SU-DHL-6 (cell line): Measurements from ENCODE around the gene LRRTM4.

Experiments
- CTCF ChIP-seq: fragments of 200-600 bp; sonication (generic); IDR thresholded peaks from one replicate; pipeline ENCODE4 v1.5.1; 2017; ENCODE audit warnings: antibody characterized with exemption, mild to moderate bottlenecking, low read length, moderate library complexity; ENCODE audit not compliant: insufficient read depth, poor library complexity, severe bottlenecking
- EZH2phosphoT487 ChIP-seq: fragments of 200-600 bp; sonication (generic), shearing (Covaris generic); conservative IDR thresholded peaks from 2 replicates; pipeline ENCODE4 v1.6.1; 2018; ENCODE audit warnings: mild to moderate bottlenecking, antibody characterized with exemption, low read length, moderate library complexity, mixed read lengths

- TF ChIP-seq CTCF: no peak
- TF ChIP-seq EZH2phosphoT487: no peak
These were observed 53.1 kb downstream of the LRRTM4 start for GRCh38 chr2:77469106-77469505.
